IPS-NIHi7 (cell line): Measurements from ENCODE around the gene FBXO45.
"Not testable (repeated sequence)": the region's sequence is repeated elsewhere in the genome, so short reads cannot be mapped to it uniquely, and the experiment has no call there.

Experiments used
- DNase-seq: peaks from one replicate; pipeline ENCODE4 v3.0.0; 2012; ENCODE audit warnings: mixed read lengths; ENCODE audit errors: extremely low spot score

Gene FBXO45

GRCh38 chr3:196557236-196557635 is 11.2 kb upstream of the FBXO45 start:
- no peak for DNase-seq

GRCh38 chr3:196558476-196558875 is 10.0 kb upstream of the FBXO45 start:
- DNase-seq, result no peak

GRCh38 chr3:196559826-196560225 is 8.6 kb upstream of the FBXO45 start:
- DNase-seq, result no peak

- DNase-seq, result no peak
Observed at GRCh38 chr3:196563721-196564225, 4.7 kb upstream of the FBXO45 start.

GRCh38 chr3:196569003-196569516 is 600 bp downstream of the FBXO45 start:
- DNase-seq, result peak; percentile 57

- DNase-seq, result not testable (repeated sequence)
Observed at GRCh38 chr3:196570332-196570731, 1.9 kb downstream of the FBXO45 start.

- no peak for DNase-seq
Observed at GRCh38 chr3:196572389-196572788, 3.9 kb downstream of the FBXO45 start.

- DNase-seq, result no peak
Observed at GRCh38 chr3:196585044-196585757, 16.7 kb downstream of the FBXO45 start.

GRCh38 chr3:196590279-196590678 is 21.8 kb downstream of the FBXO45 start:
- DNase-seq, result no peak

GRCh38 chr3:196596355-196596754 is 27.9 kb downstream of the FBXO45 start:
- no peak for DNase-seq

GRCh38 chr3:196597971-196598733 is 29.7 kb downstream of the FBXO45 start:
- not testable (repeated sequence) for DNase-seq

- DNase-seq, result no peak
Observed at GRCh38 chr3:196599734-196600128, 31.3 kb downstream of the FBXO45 start.

GRCh38 chr3:196600359-196600758 is 31.9 kb downstream of the FBXO45 start:
- no peak for DNase-seq

GRCh38 chr3:196602673-196603072 is 34.2 kb downstream of the FBXO45 start:
- no peak for DNase-seq

GRCh38 chr3:196603683-196604082 is 35.2 kb downstream of the FBXO45 start:
- no peak for DNase-seq

GRCh38 chr3:196604548-196604947 is 36.1 kb downstream of the FBXO45 start:
- DNase-seq, result no peak

- DNase-seq, result no peak
Observed at GRCh38 chr3:196608693-196609092, 40.2 kb downstream of the FBXO45 start.

- peak; percentile 95 for DNase-seq
Observed at GRCh38 chr3:196609343-196609775, 40.9 kb downstream of the FBXO45 start.

GRCh38 chr3:196609805-196610515 is 41.5 kb downstream of the FBXO45 start:
- DNase-seq, result no peak

GRCh38 chr3:196611761-196612483 is 43.5 kb downstream of the FBXO45 start:
- DNase-seq, result no peak

GRCh38 chr3:196615234-196615633 is 46.8 kb downstream of the FBXO45 start:
- not testable (repeated sequence) for DNase-seq
